Psoas muscle (tissue), 8 donors: ENCODE results near the gene FSTL5. TPM values are rescaled to one million over a fixed set of nuclear protein-coding genes. Genes with fewer than 3 reads are reported as not detected.

Experiments
- ATAC-seq, 4 donors: fragments of 200-7000 bp; cut with Tn5 transposase; one replicate each; pipeline ENCODE4 v1.9.1; 2020; ENCODE audit warnings: moderate library complexity in 3 of 4, mild to moderate bottlenecking in 2 of 4
- DNase-seq, 2 donors: peaks; one replicate each; pipeline ENCODE4 v3.0.0-alpha.2; 2020
- H3K27ac ChIP-seq: fragments of 200-600 bp; one replicate; pipeline ENCODE4 v1.8.0; 2022
- H3K27me3 ChIP-seq, 3 donors: fragments of 200-600 bp in 1 of 3; one replicate each; pipeline versions ENCODE4 v1.6.1 to v1.8.0; 2013 to 2022; ENCODE audit warnings: low read length in 2 of 3, mild to moderate bottlenecking in 2 of 3, moderate library complexity in 1 of 3; ENCODE audit not compliant: insufficient read depth in 3 of 3
- H3K36me3 ChIP-seq, 2 donors: fragments of 200-600 bp in 1 of 2; one replicate each; pipeline versions ENCODE4 v1.6.1 to v1.8.0; 2013 to 2022; ENCODE audit warnings: low read depth in 1 of 2, mild to moderate bottlenecking in 1 of 2, moderate library complexity in 1 of 2; ENCODE audit not compliant: insufficient read depth in 1 of 2
- H3K4me1 ChIP-seq: fragments of 200-600 bp; one replicate; pipeline ENCODE4 v1.8.0; 2022
- H3K4me3 ChIP-seq: fragments of 200-600 bp; one replicate; pipeline ENCODE4 v1.8.0; 2022; ENCODE audit warnings: mild to moderate bottlenecking
- H3K9me3 ChIP-seq: fragments of 200-600 bp; one replicate; pipeline ENCODE4 v1.8.0; 2022
- CTCF ChIP-seq: fragments of 200-600 bp; IDR thresholded peaks from one replicate; pipeline ENCODE4 v1.8.0; 2022; ENCODE audit warnings: antibody characterized with exemption
- WGBS, 3 donors: extraction: QIAGEN DNeasy Blood & Tissue Kit; methylation state at CpG; one replicate each; pipeline versions ENCODE4 v1.1.6 to v1.1.7; 2013; 5-methylcytosine and 5-hydroxymethylcytosine counted together
- intact Hi-C, 2 donors: fragments of 100-400 bp; cut with DNase I; formaldehyde crosslinking; loops; one replicate each; pipeline versions ENCODE4 v1.11.0 to v1.14.2; 2022
- polyA plus RNA-seq, 3 donors: library from polyadenylated mRNA; stranded (reverse); fragments of 200-250 nt; gene quantifications; one replicate each; pipeline ENCODE4 v1.2.3, GENCODE V29; 2013
- total RNA-seq, 4 donors: library from RNA; stranded (reverse); fragmentation: NEBNext Ultra II Directional in 2 of 4; extraction: Animal tissue kit (Norgen Biotek cat#: 25700) in 2 of 4; gene quantifications; one replicate each; pipeline versions ENCODE4 v1.2.1 to v1.2.4, GENCODE V29; 2021 to 2023
- donor health status: healthy with polysubstance abuse.
- donor health status: DM: no; HTN: no; CAD: no; lungs with moderate emphysema.
- donor health status: Bipolar disorder and iron deficiency.
- donor health status: healthy.
- donor health status: DM: yes; HTN: yes; CAD: no.
- donor health status: DM: no; HTN: no; CAD: no.
- donor health status: DM: no; HTN: no; CAD: no.
- donor health status: DM: yes; HTN: yes; CAD: no.

Gene FSTL5
- total and polyA plus RNA-seq, 7 donors, result 0.01 TPM; not detected in 4

- H3K4me3 ChIP-seq, result no peak overlapping the region
- intact Hi-C loops, result no loop called here
- no peak for TF ChIP-seq CTCF
- DNase-seq (no peak), ATAC-seq (no peak)
- H3K36me3 ChIP-seq, result no peaks in the 10 kb centered on the region
- 56 to 69% (median 65%) methylated on average over 4 of the region's 4 CpGs for WGBS, 3 donors
- H3K9me3 ChIP-seq, result no peaks in the 10 kb centered on the region
- no peaks in the 10 kb centered on the region for H3K27me3 ChIP-seq
- H3K27ac ChIP-seq, result no peak overlapping the region
- H3K4me1 ChIP-seq, result no peaks in the 10 kb centered on the region
Observed at GRCh38 chr4:161604516-161605300, 559.1 kb downstream of the FSTL5 start.

- Histone ChIP-seq H3K4me3 (no peak overlapping the region), H3K27ac (no peak overlapping the region)
- intact Hi-C loops, result no loop called here
Observed at GRCh38 chr4:161601011-161601410, 562.8 kb downstream of the FSTL5 start.

DNA sequence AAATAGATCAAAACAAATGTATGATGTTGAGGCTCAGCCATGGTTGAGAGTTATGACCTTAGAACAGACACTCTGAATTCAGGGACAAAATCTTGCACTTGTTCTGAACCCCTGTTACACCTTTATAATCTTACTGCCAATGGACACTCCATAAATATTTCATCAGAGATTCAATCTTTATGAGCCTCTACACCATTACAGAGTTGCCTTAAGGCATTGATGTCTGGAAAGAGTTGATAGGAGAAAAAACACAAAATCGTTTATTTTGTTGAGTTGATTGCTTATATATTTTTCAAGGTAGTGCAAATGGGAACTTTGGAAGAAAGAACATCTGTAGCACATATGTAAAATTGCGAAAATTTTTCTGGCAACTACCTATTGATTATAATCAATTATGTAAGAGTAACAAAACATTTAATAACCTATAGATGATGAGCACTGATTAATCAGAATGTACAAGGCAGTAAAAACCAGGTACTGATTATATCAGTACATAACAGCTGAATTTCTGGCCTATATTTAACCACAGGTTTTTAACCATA, 568.5 kb downstream of the FSTL5 start:
- H3K27ac ChIP-seq, result no peak overlapping the region
- no peak for TF ChIP-seq CTCF
- no peaks in the 10 kb centered on the region for H3K4me1 ChIP-seq
- H3K27me3 ChIP-seq, result no peaks in the 10 kb centered on the region
- ATAC-seq (no peak), DNase-seq (no peak)
- H3K4me3 ChIP-seq, result no peak overlapping the region
- 68 to 76% (median 74%) methylated on average over 2 of the region's 2 CpGs for WGBS, 3 donors
- H3K36me3 ChIP-seq, result no peaks in the 10 kb centered on the region
- intact Hi-C loops, result no loop called here
- no peaks in the 10 kb centered on the region for H3K9me3 ChIP-seq

More at GRCh38 chr4:161601011-161601410, 562.8 kb downstream of the FSTL5 start:
- no peaks in the 10 kb centered on the region for H3K27me3 ChIP-seq
- no peaks in the 10 kb centered on the region for H3K9me3 ChIP-seq
- ATAC-seq (no peak), DNase-seq (no peak)
- no peaks in the 10 kb centered on the region for H3K36me3 ChIP-seq
- H3K4me1 ChIP-seq, result no peaks in the 10 kb centered on the region
- no peak for TF ChIP-seq CTCF

- WGBS, 3 donors, result 41 to 45% (median 42%) methylated on average over 6 of the region's 6 CpGs
- Histone ChIP-seq H3K4me1 (no peaks in the 10 kb centered on the region), H3K9me3 (no peaks in the 10 kb centered on the region), H3K36me3 (no peaks in the 10 kb centered on the region), H3K27ac (no peak overlapping the region), H3K4me3 (no peak overlapping the region), H3K27me3 (no peaks in the 10 kb centered on the region)
- TF ChIP-seq CTCF, result no peak
- intact Hi-C loops, result no loop called here
- DNase-seq (no peak), ATAC-seq (no peak)
Observed at GRCh38 chr4:161585011-161585410, 578.8 kb downstream of the FSTL5 start.

DNA sequence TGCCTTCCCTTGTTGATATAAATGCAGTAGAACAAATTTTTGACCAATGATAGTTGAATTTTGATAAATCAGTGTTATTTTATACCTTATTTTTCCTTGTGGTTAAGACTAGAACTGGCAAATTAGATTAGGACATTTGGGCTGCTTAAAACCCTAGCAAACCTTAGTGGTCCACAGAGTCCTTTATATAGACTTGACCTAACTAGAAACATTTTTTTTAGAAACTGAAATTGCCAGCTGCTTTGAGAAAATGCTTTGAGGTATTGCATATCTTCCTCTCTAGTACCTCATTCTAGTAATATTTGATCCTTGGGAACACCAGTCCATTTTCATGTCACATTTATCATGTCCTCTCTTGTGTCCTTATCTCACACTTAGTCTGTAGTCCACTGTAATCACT, 580.3 kb downstream of the FSTL5 start:
- no peaks in the 10 kb centered on the region for H3K27me3 ChIP-seq
- no peaks in the 10 kb centered on the region for H3K4me1 ChIP-seq
- DNase-seq, result no peak
- peaks cover 6% of the 10 kb centered on the region for H3K9me3 ChIP-seq
- H3K4me3 ChIP-seq, result no peak overlapping the region
- no peak for ATAC-seq
- no peak overlapping the region for H3K27ac ChIP-seq
- TF ChIP-seq CTCF, result no peak
- intact Hi-C loops, result no loop called here
- no peaks in the 10 kb centered on the region for H3K36me3 ChIP-seq
